Lower leg skin (tissue), 3 donors: ENCODE data around the gene TRAF2.

ENCODE experiments used
- POLR2A ChIP-seq, 2 donors: fragments of 450-650 bp; IDR thresholded peaks; one replicate each; pipeline ENCODE4 v1.6.1; 2016 to 2017; ENCODE audit warnings: antibody characterized with exemption in 2 of 2, mild to moderate bottlenecking in 1 of 2, moderate library complexity in 1 of 2
- TF ChIP-seq, protein P1 (sequence below), 3 donors: fragments of 450-650 bp; IDR thresholded peaks; one replicate each; pipeline ENCODE4 v1.5.1; 2016; ENCODE audit warnings: antibody characterized with exemption in 3 of 3, mild to moderate bottlenecking in 3 of 3, moderate library complexity in 2 of 3

DNA sequence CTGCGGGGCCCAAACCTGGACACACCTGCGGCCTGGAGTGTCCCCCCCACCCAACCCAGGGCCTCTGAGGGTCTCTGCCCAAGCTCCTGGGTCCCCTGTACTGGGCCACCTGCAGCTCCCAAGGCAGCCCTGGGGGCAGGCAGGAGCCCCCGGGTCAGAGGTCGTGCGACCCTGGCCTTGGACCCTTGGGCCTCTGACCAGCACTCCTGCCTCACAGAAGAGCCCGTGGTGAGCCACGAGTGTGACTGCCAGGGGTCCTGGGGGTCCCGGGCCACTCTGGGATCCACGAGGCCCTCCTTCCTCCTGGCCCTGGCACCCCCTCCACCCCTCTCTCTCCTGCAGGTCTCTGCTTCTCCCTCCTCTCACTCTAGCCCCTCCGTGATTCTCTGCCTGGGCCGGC lies 86.0 kb downstream of the TRAF2 start:
- TF ChIP-seq, protein P1, sequence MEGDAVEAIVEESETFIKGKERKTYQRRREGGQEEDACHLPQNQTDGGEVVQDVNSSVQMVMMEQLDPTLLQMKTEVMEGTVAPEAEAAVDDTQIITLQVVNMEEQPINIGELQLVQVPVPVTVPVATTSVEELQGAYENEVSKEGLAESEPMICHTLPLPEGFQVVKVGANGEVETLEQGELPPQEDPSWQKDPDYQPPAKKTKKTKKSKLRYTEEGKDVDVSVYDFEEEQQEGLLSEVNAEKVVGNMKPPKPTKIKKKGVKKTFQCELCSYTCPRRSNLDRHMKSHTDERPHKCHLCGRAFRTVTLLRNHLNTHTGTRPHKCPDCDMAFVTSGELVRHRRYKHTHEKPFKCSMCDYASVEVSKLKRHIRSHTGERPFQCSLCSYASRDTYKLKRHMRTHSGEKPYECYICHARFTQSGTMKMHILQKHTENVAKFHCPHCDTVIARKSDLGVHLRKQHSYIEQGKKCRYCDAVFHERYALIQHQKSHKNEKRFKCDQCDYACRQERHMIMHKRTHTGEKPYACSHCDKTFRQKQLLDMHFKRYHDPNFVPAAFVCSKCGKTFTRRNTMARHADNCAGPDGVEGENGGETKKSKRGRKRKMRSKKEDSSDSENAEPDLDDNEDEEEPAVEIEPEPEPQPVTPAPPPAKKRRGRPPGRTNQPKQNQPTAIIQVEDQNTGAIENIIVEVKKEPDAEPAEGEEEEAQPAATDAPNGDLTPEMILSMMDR (IDR thresholded peaks at IDR 0.05), result no peak
- no peak for TF ChIP-seq POLR2A (IDR thresholded peaks at IDR 0.05)
